Keratinocyte (primary cell): ENCODE data around the gene CRYL1.

Experiments
- CTCF ChIP-seq, 3 experiments: IDR thresholded peaks in 1 of 3; conservative IDR thresholded peaks in 1 of 3; optimal IDR thresholded peaks in 1 of 3; 2 replicates in 2 of 3; 3 replicates in 1 of 3; pipeline versions ENCODE3 to v1.5.1; 2011; ENCODE audit warnings: low read length in 3 of 3, mild to moderate bottlenecking in 3 of 3, moderate library complexity in 2 of 3, control low read depth in 1 of 3, inconsistent platforms in 1 of 3; ENCODE audit not compliant: insufficient read depth in 2 of 3; ENCODE audit errors: extremely low read depth in 1 of 3
- EZH2 ChIP-seq: IDR thresholded peaks from one replicate; pipeline ENCODE4 v1.6.1; 2012; ENCODE audit warnings: inconsistent platforms, mild to moderate bottlenecking, low read length, moderate library complexity

- TF ChIP-seq CTCF (optimal IDR thresholded peaks at IDR 0.05 in 1 of 3, IDR thresholded peaks at IDR 0.05 in 1 of 3, conservative IDR thresholded peaks at IDR 0.05 in 1 of 3; ENCODE audit: extremely low read depth in 1 of 3, insufficient read depth in 2 of 3, low read length in 3 of 3) (no peak), EZH2 (no peak)
Observed at GRCh38 chr13:20525144-20525600, 485 bp downstream of the CRYL1 start.
